Thyroid gland (tissue), 4 donors: ENCODE data around the gene DNM3. TPM values are rescaled to one million over a fixed set of nuclear protein-coding genes. Genes with fewer than 3 reads are reported as not detected.

Source experiments
- DNase-seq, 2 donors: peaks; one replicate each; pipeline ENCODE4 v3.0.0-alpha.2; 2019
- H3K27ac ChIP-seq, 3 donors: fragments of 200-600 bp; sonication (generic); 1 replicate in 2 of 3; 2 replicates in 1 of 3; pipeline ENCODE4 v1.5.1; 2016 to 2019; ENCODE audit warnings: mild to moderate bottlenecking in 1 of 3, moderate library complexity in 1 of 3
- H3K27me3 ChIP-seq: fragments of 200-600 bp; sonication (generic); one replicate; pipeline ENCODE4 v1.5.1; 2019
- H3K36me3 ChIP-seq, 2 donors: fragments of 200-600 bp; sonication (generic); one replicate each; pipeline ENCODE4 v1.5.1; 2016 to 2019
- H3K4me1 ChIP-seq, 2 donors: fragments of 200-600 bp; sonication (generic); one replicate each; pipeline ENCODE4 v1.5.1; 2017 to 2019
- H3K4me3 ChIP-seq, 3 donors: fragments of 200-600 bp; sonication (generic); replicated peaks in 1 of 3; 1 replicate in 2 of 3; 2 replicates in 1 of 3; pipeline ENCODE4 v1.5.1; 2016; ENCODE audit warnings: mild to moderate bottlenecking in 1 of 3
- H3K9me3 ChIP-seq: fragments of 200-600 bp; sonication (generic); one replicate; pipeline ENCODE4 v1.5.1; 2017
- POLR2A ChIP-seq, 2 donors: fragments of 450-650 bp; IDR thresholded peaks; one replicate each; pipeline ENCODE4 v1.6.1; 2017; ENCODE audit warnings: antibody characterized with exemption in 2 of 2, mild to moderate bottlenecking in 2 of 2, moderate library complexity in 1 of 2
- WGBS, 2 donors: methylation state at CpG; one replicate each; pipeline ENCODE4 v1.1.5; 2017; 5-methylcytosine and 5-hydroxymethylcytosine counted together
- intact Hi-C: fragments of 100-400 bp; cut with DNase I; formaldehyde crosslinking; loops from one replicate; pipeline ENCODE4 v1.15.1; 2023
- total RNA-seq, 4 donors: library from RNA; depleted of rRNA; stranded (reverse); fragments of >200 nt; gene quantifications; one replicate each; pipeline ENCODE4 v1.2.3, GENCODE V29; 2016
- TF ChIP-seq, protein P1 (sequence below), 6 experiments: fragments of 200-600 bp in 3 of 6; fragments of 450-650 bp in 3 of 6; sonication (generic) in 3 of 6; IDR thresholded peaks; one replicate each; pipeline ENCODE4 v1.5.1; 2016 to 2019; ENCODE audit warnings: antibody characterized with exemption in 6 of 6, mild to moderate bottlenecking in 2 of 6, inconsistent platforms in 1 of 6, moderate library complexity in 1 of 6

Gene DNM3
- total RNA-seq, 4 donors from 2014 or later = 9.0 to 13.6 (median 10.8) TPM

DNA sequence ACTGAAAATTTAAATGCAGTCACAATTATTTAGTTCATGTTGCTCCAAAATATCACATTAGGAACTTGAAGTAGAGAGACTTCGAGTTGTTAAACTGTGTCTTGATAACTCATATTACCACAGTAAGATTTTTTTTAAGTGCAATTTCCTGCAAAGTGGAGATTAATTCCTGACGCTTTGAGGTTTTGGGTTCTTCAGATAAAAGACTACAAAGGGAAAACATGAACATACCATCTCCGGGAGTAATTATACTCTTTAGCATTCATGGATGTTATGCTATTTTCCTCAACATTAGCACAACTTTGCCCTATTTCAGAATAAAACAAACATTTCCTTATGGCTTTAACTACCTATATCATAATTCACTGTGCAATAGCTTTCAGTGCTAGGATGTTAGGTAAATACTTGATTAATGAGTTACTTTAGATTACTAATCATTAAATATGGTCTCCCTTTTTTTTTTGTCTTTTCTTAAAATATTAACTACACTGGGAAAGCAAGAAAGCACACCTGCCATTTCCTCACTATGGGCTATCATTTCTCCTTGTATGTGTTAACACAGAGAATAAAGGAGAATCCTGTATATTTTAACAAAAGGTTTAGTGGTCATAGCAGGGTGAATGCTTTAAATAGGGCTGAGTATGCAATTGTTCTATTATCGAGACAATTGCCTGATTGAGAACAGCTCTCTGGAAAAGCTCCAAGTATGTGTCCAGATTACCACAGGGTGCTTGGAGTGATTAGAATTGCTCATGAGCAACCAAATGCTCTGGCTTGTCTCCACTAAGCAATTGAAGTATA lies 326.7 kb downstream of the DNM3 start:
- Histone ChIP-seq H3K9me3 (no peaks in the 10 kb centered on the region), H3K27ac (no peak overlapping the region), H3K36me3 (no peaks in the 10 kb centered on the region), H3K4me1 (no peaks in the 10 kb centered on the region), H3K27me3 (no peaks in the 10 kb centered on the region), H3K4me3 (no peak overlapping the region)
- WGBS, 2 donors = 63 to 64% methylated on average over 4 of the region's 4 CpGs
- intact Hi-C loops = no loop called here
- no peak for TF ChIP-seq POLR2A (IDR thresholded peaks at IDR 0.05)
- TF ChIP-seq, protein P1, sequence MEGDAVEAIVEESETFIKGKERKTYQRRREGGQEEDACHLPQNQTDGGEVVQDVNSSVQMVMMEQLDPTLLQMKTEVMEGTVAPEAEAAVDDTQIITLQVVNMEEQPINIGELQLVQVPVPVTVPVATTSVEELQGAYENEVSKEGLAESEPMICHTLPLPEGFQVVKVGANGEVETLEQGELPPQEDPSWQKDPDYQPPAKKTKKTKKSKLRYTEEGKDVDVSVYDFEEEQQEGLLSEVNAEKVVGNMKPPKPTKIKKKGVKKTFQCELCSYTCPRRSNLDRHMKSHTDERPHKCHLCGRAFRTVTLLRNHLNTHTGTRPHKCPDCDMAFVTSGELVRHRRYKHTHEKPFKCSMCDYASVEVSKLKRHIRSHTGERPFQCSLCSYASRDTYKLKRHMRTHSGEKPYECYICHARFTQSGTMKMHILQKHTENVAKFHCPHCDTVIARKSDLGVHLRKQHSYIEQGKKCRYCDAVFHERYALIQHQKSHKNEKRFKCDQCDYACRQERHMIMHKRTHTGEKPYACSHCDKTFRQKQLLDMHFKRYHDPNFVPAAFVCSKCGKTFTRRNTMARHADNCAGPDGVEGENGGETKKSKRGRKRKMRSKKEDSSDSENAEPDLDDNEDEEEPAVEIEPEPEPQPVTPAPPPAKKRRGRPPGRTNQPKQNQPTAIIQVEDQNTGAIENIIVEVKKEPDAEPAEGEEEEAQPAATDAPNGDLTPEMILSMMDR (IDR thresholded peaks at IDR 0.05) = no peak
- DNase-seq = no peak

DNA sequence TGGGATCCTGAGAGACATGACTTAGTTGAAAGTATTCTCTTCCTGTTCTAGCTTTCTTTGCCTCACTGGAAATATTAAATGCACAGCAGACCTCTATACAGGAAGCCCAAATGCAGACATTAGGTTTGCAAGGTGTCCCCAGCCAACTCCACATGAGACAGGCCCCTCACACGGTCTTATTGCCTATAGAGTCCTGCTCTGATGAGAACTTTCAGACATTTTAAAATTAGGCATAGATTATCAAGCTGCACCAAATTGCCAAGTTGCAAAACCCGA lies 327.2 kb downstream of the DNM3 start:
- 92 to 93% methylated on average over 2 of the region's 2 CpGs for WGBS, 2 donors
- intact Hi-C loops = no loop called here

DNA sequence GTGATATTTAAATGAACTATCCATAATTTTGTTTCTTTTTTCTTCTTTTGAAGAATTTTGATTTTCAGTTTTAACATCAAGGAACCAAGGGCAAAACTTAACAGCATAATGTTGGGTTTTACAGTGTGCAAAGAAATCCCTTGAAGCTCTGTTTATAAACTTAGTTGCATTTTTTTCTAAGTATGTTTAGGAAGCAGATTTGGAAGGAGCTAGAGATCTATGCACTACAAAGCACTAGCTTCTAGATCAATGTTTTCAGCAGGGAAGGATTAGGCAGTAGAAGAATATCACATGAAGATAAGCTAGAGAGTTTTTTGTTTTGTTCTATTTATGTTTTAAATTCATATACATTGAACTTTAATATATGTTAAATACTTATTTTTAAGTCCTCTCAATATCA lies 328.5 kb downstream of the DNM3 start:
- Histone ChIP-seq H3K36me3 (no peaks in the 10 kb centered on the region), H3K27ac (no peak overlapping the region), H3K4me1 (no peaks in the 10 kb centered on the region), H3K9me3 (no peaks in the 10 kb centered on the region), H3K27me3 (no peaks in the 10 kb centered on the region), H3K4me3 (no peak overlapping the region)
- DNase-seq = no peak
- TF ChIP-seq, protein P1 (IDR thresholded peaks at IDR 0.05) = no peak
- TF ChIP-seq POLR2A (IDR thresholded peaks at IDR 0.05) = no peak
- intact Hi-C loops = no loop called here

More for the DNA sequence above, 327.2 kb downstream of the DNM3 start:
- Histone ChIP-seq H3K27me3 (no peaks in the 10 kb centered on the region), H3K36me3 (no peaks in the 10 kb centered on the region), H3K4me1 (no peaks in the 10 kb centered on the region), H3K4me3 (no peak overlapping the region), H3K9me3 (no peaks in the 10 kb centered on the region), H3K27ac (no peak overlapping the region)
- TF ChIP-seq, protein P1 (IDR thresholded peaks at IDR 0.05) = no peak
- TF ChIP-seq POLR2A (IDR thresholded peaks at IDR 0.05) = no peak
- DNase-seq = no peak

DNA sequence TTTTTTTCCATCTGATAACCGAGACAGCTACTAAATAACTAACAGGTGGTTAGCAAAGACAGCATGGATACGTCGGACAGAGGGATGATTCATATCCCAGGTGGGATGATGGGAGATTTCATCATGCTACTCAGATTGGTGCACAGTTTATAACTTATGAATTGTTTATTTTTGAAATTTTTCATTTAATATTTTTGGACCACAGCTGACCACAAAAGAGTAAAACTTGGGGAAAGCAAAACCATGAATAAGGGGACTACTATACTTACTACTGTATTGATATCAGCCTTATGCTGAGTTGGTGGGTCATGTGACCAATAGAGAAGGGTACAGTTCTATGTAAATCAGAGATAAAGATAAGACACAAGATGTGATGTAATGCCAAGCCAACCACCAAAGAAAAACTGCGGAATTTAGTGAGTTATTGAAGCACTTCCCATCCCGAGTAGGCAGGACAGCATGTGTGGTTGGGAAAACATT lies 331.1 kb downstream of the DNM3 start:
- H3K4me1 ChIP-seq = no peaks in the 10 kb centered on the region
- 94 to 95% methylated on average over 5 of the region's 5 CpGs for WGBS, 2 donors
- DNase-seq = no peak
- intact Hi-C loops = no loop called here
- no peak overlapping the region for H3K4me3 ChIP-seq
- H3K36me3 ChIP-seq = no peaks in the 10 kb centered on the region
- H3K27ac ChIP-seq = no peak overlapping the region
- H3K9me3 ChIP-seq = no peaks in the 10 kb centered on the region
- no peak for TF ChIP-seq POLR2A (IDR thresholded peaks at IDR 0.05)
- H3K27me3 ChIP-seq = no peaks in the 10 kb centered on the region

DNA sequence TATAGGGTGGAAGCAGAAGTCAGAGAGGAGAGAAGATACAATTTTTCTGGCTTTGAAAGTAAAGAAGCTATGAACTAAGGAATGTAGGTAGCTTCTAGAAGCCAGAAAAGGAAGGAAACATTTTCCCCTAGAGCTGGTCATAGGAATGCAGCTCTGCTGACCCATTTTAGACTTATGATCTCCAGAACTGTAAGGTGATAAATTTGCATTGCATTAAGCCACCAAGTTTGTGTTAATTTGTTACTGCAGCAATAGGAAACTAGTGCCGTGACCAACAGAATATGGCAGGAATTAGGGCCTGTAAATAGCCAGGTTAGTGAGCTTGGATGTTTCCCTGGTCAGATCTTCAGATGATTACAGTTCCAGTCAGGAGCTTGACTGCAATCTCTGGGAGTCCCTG lies 334.9 kb downstream of the DNM3 start:
- DNase-seq = no peak
- 95 to 100% methylated on average over 1 of the region's 1 CpG for WGBS, 2 donors
- Histone ChIP-seq H3K27ac (no peak overlapping the region), H3K27me3 (no peaks in the 10 kb centered on the region), H3K4me1 (no peaks in the 10 kb centered on the region), H3K4me3 (no peak overlapping the region), H3K9me3 (no peaks in the 10 kb centered on the region), H3K36me3 (no peaks in the 10 kb centered on the region)
- TF ChIP-seq POLR2A (IDR thresholded peaks at IDR 0.05) = no peak
- TF ChIP-seq, protein P1 (IDR thresholded peaks at IDR 0.05) = no peak
- intact Hi-C loops = no loop called here
